Liver (tissue), 9 donors: ENCODE results near the gene TFPI. TPM values are rescaled to one million over a fixed set of nuclear protein-coding genes. Genes with fewer than 3 reads are reported as not detected.

Experiments
- DNase-seq: peaks from one replicate; pipeline ENCODE4 v3.0.0-alpha.2; 2017; ENCODE audit warnings: low spot score
- H3K27ac ChIP-seq, 2 donors: one replicate each; pipeline ENCODE4 v1.7.0; 2013; ENCODE audit warnings: inconsistent platforms in 2 of 2, low read length in 2 of 2, control low read depth in 1 of 2, low read depth in 1 of 2, mild to moderate bottlenecking in 1 of 2
- H3K27me3 ChIP-seq, 4 donors: one replicate each; pipeline versions ENCODE4 v1.6.1 to v1.7.0; 2013; ENCODE audit warnings: low read length in 3 of 4, inconsistent platforms in 1 of 4, mild to moderate bottlenecking in 1 of 4, moderate library complexity in 1 of 4; ENCODE audit not compliant: control insufficient read depth in 4 of 4, insufficient read depth in 4 of 4
- H3K36me3 ChIP-seq, 4 donors: one replicate each; pipeline versions ENCODE4 v1.6.1 to v1.7.0; 2013; ENCODE audit warnings: low read length in 3 of 4, mild to moderate bottlenecking in 3 of 4, low read depth in 1 of 4, moderate library complexity in 1 of 4; ENCODE audit not compliant: control insufficient read depth in 4 of 4, insufficient read depth in 3 of 4
- H3K4me1 ChIP-seq, 4 donors: one replicate each; pipeline versions ENCODE4 v1.6.1 to v1.7.0; 2013; ENCODE audit warnings: low read length in 3 of 4, mild to moderate bottlenecking in 3 of 4, moderate library complexity in 1 of 4; ENCODE audit not compliant: control insufficient read depth in 4 of 4, insufficient read depth in 4 of 4
- H3K4me3 ChIP-seq, 3 donors: one replicate each; pipeline versions ENCODE4 v1.6.1 to v1.7.0; 2013; ENCODE audit warnings: low read length in 3 of 3, control low read depth in 1 of 3, low read depth in 1 of 3, mild to moderate bottlenecking in 1 of 3
- H3K9ac ChIP-seq, 2 donors: one replicate each; pipeline ENCODE4 v1.7.0; 2013; ENCODE audit warnings: low read length in 2 of 2, mild to moderate bottlenecking in 2 of 2, moderate library complexity in 2 of 2, control low read depth in 1 of 2, low read depth in 1 of 2
- H3K9me3 ChIP-seq, 4 donors: one replicate each; pipeline versions ENCODE4 v1.6.1 to v1.7.0; 2013; ENCODE audit warnings: low read length in 3 of 4; ENCODE audit not compliant: control insufficient read depth in 4 of 4
- ATF3 ChIP-seq: IDR thresholded peaks from 2 replicates; pipeline ENCODE4 v1.6.1; 2016; ENCODE audit warnings: antibody characterized with exemption
- CTCF ChIP-seq: fragments of 150-350 bp; IDR thresholded peaks from 2 replicates; pipeline ENCODE4 v1.5.1; 2017; ENCODE audit warnings: improper control_type of control experiment, low read depth, low read length; ENCODE audit not compliant: missing input control
- EGR1 ChIP-seq, 2 donors: IDR thresholded peaks; 2 replicates each; pipeline ENCODE4 v1.6.1; 2016 to 2018; ENCODE audit warnings: antibody characterized with exemption in 2 of 2, low read depth in 2 of 2
- FOXA1 ChIP-seq: IDR thresholded peaks from 2 replicates; pipeline ENCODE4 v1.6.1; 2016; ENCODE audit warnings: antibody characterized with exemption
- FOXA2 ChIP-seq: IDR thresholded peaks from 2 replicates; pipeline ENCODE4 v1.6.1; 2016; ENCODE audit warnings: antibody characterized with exemption
- GABPA ChIP-seq, 2 donors: IDR thresholded peaks in 1 of 2; conservative IDR thresholded peaks in 1 of 2; 2 replicates each; pipeline ENCODE4 v1.6.1; 2016; ENCODE audit warnings: antibody characterized with exemption in 2 of 2, mild to moderate bottlenecking in 1 of 2, moderate library complexity in 1 of 2
- HNF4A ChIP-seq, 2 donors: conservative IDR thresholded peaks; 2 replicates each; pipeline ENCODE4 v1.6.1; 2016; ENCODE audit warnings: antibody characterized with exemption in 2 of 2, mild to moderate bottlenecking in 2 of 2
- HNF4G ChIP-seq: IDR thresholded peaks from 2 replicates; pipeline ENCODE4 v1.6.1; 2016; ENCODE audit warnings: antibody characterized with exemption
- JUND ChIP-seq, 2 donors: IDR thresholded peaks; 2 replicates each; pipeline ENCODE4 v1.6.1; 2016; ENCODE audit warnings: antibody characterized with exemption in 2 of 2
- NR2F2 ChIP-seq: IDR thresholded peaks from 2 replicates; pipeline ENCODE4 v1.6.1; 2016; ENCODE audit warnings: antibody characterized with exemption
- RAD21 ChIP-seq, 2 donors: IDR thresholded peaks; 2 replicates each; pipeline ENCODE4 v1.6.1; 2016; ENCODE audit warnings: antibody characterized with exemption in 2 of 2, mild to moderate bottlenecking in 2 of 2
- REST ChIP-seq: IDR thresholded peaks from 2 replicates; pipeline ENCODE4 v1.6.1; 2016; ENCODE audit warnings: antibody characterized with exemption, mild to moderate bottlenecking
- RXRA ChIP-seq, 2 donors: IDR thresholded peaks; 2 replicates each; pipeline ENCODE4 v1.6.1; 2017 to 2018; ENCODE audit warnings: antibody characterized with exemption in 2 of 2, mild to moderate bottlenecking in 1 of 2
- SP1 ChIP-seq: IDR thresholded peaks from 2 replicates; pipeline ENCODE4 v1.6.1; 2018; ENCODE audit warnings: antibody characterized with exemption, mild to moderate bottlenecking
- TAF1 ChIP-seq: conservative IDR thresholded peaks from 2 replicates; pipeline ENCODE4 v1.6.1; 2016; ENCODE audit warnings: antibody characterized with exemption, mild to moderate bottlenecking
- YY1 ChIP-seq: IDR thresholded peaks from 2 replicates; pipeline ENCODE4 v1.6.1; 2016; ENCODE audit warnings: antibody characterized with exemption, mild to moderate bottlenecking
- WGBS: extraction: QIAGEN DNeasy Blood & Tissue Kit; methylation state at CpG from one replicate; pipeline ENCODE4 v1.1.7; 2013; 5-methylcytosine and 5-hydroxymethylcytosine counted together
- polyA plus RNA-seq, 2 donors: library from polyadenylated mRNA; stranded (reverse) in 1 of 2; unstranded in 1 of 2; fragments of 200-250 nt in 1 of 2; fragments of >200 nt in 1 of 2; fragmentation: Nextera tagmentation in 1 of 2; extraction: Ambion mirVana in 1 of 2; gene quantifications; one replicate each; pipeline versions ENCODE4 v1.2.1 to v1.2.3, GENCODE V29; 2013 to 2015
- total RNA-seq, 2 donors: library from RNA; depleted of rRNA; stranded (reverse); fragments of >200 nt; gene quantifications; one replicate each; pipeline ENCODE4 v1.2.3, GENCODE V29; 2014
- TF ChIP-seq, protein P1 (sequence below): IDR thresholded peaks from 2 replicates; pipeline ENCODE4 v1.6.1; 2016; ENCODE audit warnings: antibody characterized with exemption
- donor health status: healthy.
- donor health status: healthy.
- donor health status: healthy.
- donor health status: healthy.
- donor health status: healthy.

TFPI gene
- total and polyA plus RNA-seq, 4 donors: 55.8 to 211 (median 130) TPM

- Histone ChIP-seq H3K9me3 (peaks cover 0 to 2% (median 0%) of the 10 kb centered on the region in 4 donors), H3K4me1 (no peaks in the 10 kb centered on the region), H3K27me3 (no peaks in the 10 kb centered on the region), H3K4me3 (no peak overlapping the region), H3K36me3 (peaks cover 0 to 1% (median 0%) of the 10 kb centered on the region in 4 donors), H3K27ac (no peak overlapping the region), H3K9ac (no peak overlapping the region)
- no peak for DNase-seq
- TF ChIP-seq HNF4G: no peak
- no peak for TF ChIP-seq TAF1
- no peak for TF ChIP-seq HNF4A (conservative IDR thresholded peaks at IDR 0.05)
- TF ChIP-seq EGR1 (IDR thresholded peaks at IDR 0.05; ENCODE audit: low read depth in 2 of 2): no peak
- no peak for TF ChIP-seq ATF3
- no peak for TF ChIP-seq RXRA (IDR thresholded peaks at IDR 0.05)
- TF ChIP-seq YY1: no peak
- TF ChIP-seq JUND (IDR thresholded peaks at IDR 0.05): no peak
- TF ChIP-seq SP1: no peak
- no peak for TF ChIP-seq RAD21 (IDR thresholded peaks at IDR 0.05)
- no peak for TF ChIP-seq FOXA1
- no peak for TF ChIP-seq CTCF
- TF ChIP-seq REST: no peak
- TF ChIP-seq NR2F2: no peak
- no peak for TF ChIP-seq GABPA (IDR thresholded peaks at IDR 0.05 in 1 of 2, conservative IDR thresholded peaks at IDR 0.05 in 1 of 2)
- TF ChIP-seq, protein P1, sequence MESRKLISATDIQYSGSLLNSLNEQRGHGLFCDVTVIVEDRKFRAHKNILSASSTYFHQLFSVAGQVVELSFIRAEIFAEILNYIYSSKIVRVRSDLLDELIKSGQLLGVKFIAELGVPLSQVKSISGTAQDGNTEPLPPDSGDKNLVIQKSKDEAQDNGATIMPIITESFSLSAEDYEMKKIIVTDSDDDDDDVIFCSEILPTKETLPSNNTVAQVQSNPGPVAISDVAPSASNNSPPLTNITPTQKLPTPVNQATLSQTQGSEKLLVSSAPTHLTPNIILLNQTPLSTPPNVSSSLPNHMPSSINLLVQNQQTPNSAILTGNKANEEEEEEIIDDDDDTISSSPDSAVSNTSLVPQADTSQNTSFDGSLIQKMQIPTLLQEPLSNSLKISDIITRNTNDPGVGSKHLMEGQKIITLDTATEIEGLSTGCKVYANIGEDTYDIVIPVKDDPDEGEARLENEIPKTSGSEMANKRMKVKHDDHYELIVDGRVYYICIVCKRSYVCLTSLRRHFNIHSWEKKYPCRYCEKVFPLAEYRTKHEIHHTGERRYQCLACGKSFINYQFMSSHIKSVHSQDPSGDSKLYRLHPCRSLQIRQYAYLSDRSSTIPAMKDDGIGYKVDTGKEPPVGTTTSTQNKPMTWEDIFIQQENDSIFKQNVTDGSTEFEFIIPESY: no peak
- no peak for TF ChIP-seq FOXA2
- WGBS: 43% methylated on average over 4 of the region's 4 CpGs
Measured at GRCh38 chr2:187509667-187510417, 44.4 kb downstream of the TFPI start.
